ENCODE measurements around the gene SLC19A2. TPM values are rescaled to one million over a fixed set of nuclear protein-coding genes. Genes with fewer than 3 reads are reported as not detected.

The SLC19A2 gene
- polyA plus RNA-seq, 1 of the 3 experiments (the other 2 are of a cell fraction) = 3.4 TPM

GRCh38 chr1:169452921-169453320, 32.8 kb downstream of the SLC19A2 start:
- Histone ChIP-seq H3K36me3 (replicated peaks in 1 of 2; ENCODE audit: control insufficient read depth in 1 of 2, insufficient read depth in 2 of 2, low read length in 1 of 2) (no peaks in the 10 kb centered on the region), H3K4me2 (no peak overlapping the region), H3K9ac (no peak overlapping the region), H2AFZ (ENCODE audit: low read depth) (no peak overlapping the region), H3K4me1 (ENCODE audit: control insufficient read depth in 1 of 2, insufficient read depth in 2 of 2, low read depth in 1 of 2, low read length in 1 of 2) (no peaks in the 10 kb centered on the region; a peak in 1 of 4 replicates), H3K27me3 (ENCODE audit: insufficient read depth) (no peaks in the 10 kb centered on the region), H3K27ac (ENCODE audit: low read depth in 2 of 2, low read length in 1 of 2) (no peak overlapping the region), H3F3A (replicated peaks; ENCODE audit: insufficient read depth) (no peaks in the 10 kb centered on the region), H4K20me1 (ENCODE audit: insufficient read depth) (no peaks in the 10 kb centered on the region), H3K79me2 (ENCODE audit: insufficient read depth) (no peaks in the 10 kb centered on the region), H3K9me2 (no peaks in the 10 kb centered on the region), H3K4me3 (ENCODE audit: low read depth in 2 of 2, low read length in 1 of 2) (no peak overlapping the region), H3K9me3 (peaks cover 8% of the 10 kb centered on the region; the same call in 1 of the 2 replicates)
- CTCF ChIA-PET = interaction anchor here (1.2 to 1.4 kb wide), 2 partner anchors 16 to 94 kb away, joined by 3 to 4 read pairs; no protein-coding TSS in a partner anchor
- POLR2A ChIA-PET = no interaction called here
- no peak for DNase-seq
- WGBS (ENCODE audit: low lambda C conversion rate) = 85% methylated on average over 2 of the region's 2 CpGs
- no peak for TF ChIP-seq FOXJ3 (CRISPR knock-in tag; IDR thresholded peaks at IDR 0.05)
- no peak for TF ChIP-seq SIN3A (IDR thresholded peaks at IDR 0.05; ENCODE audit: borderline replicate concordance, low read depth, low read length)
- no peak for TF ChIP-seq MEF2A (IDR thresholded peaks at IDR 0.05; ENCODE audit: borderline replicate concordance, low read depth)
- TF ChIP-seq ELF1 (IDR thresholded peaks at IDR 0.05) = no peak
- TF ChIP-seq ZBTB33 (IDR thresholded peaks at IDR 0.05; ENCODE audit: borderline replicate concordance, low read depth) = no peak
- no peak for TF ChIP-seq NRF1 (IDR thresholded peaks at IDR 0.05; ENCODE audit: low read depth, low read length)
- TF ChIP-seq GATA2 (CRISPR knock-in tag; IDR thresholded peaks at IDR 0.05) = no peak

- no peak overlapping the region for H3K4me2 ChIP-seq
- H3K4me3 ChIP-seq (ENCODE audit: low read depth in 2 of 2, low read length in 1 of 2) = no peak overlapping the region
- no peaks in the 10 kb centered on the region for H3K9me2 ChIP-seq
- 82% methylated on average over 1 of the region's 1 CpG for WGBS (ENCODE audit: low lambda C conversion rate)
- H3K27me3 ChIP-seq (ENCODE audit: insufficient read depth) = no peaks in the 10 kb centered on the region
- H3K27ac ChIP-seq (ENCODE audit: low read depth in 2 of 2, low read length in 1 of 2) = no peak overlapping the region
- H3F3A ChIP-seq (replicated peaks; ENCODE audit: insufficient read depth) = no peaks in the 10 kb centered on the region
- no peaks in the 10 kb centered on the region for H3K9me3 ChIP-seq
- ChIA-PET POLR2A (interaction anchor here (0.7 kb wide), 1 partner anchor 494 kb away, joined by 4 read pairs; no protein-coding TSS in a partner anchor), CTCF (interaction anchor here (1.2 to 1.4 kb wide), 2 partner anchors 15 to 95 kb away, joined by 3 to 4 read pairs; no protein-coding TSS in a partner anchor)
- H3K4me1 ChIP-seq (ENCODE audit: control insufficient read depth in 1 of 2, insufficient read depth in 2 of 2, low read depth in 1 of 2, low read length in 1 of 2) = no peaks in the 10 kb centered on the region; a peak in 1 of 4 replicates
- no peaks in the 10 kb centered on the region for H3K36me3 ChIP-seq (replicated peaks in 1 of 2; ENCODE audit: control insufficient read depth in 1 of 2, insufficient read depth in 2 of 2, low read length in 1 of 2)
- no peaks in the 10 kb centered on the region for H3K79me2 ChIP-seq (ENCODE audit: insufficient read depth)
- H4K20me1 ChIP-seq (ENCODE audit: insufficient read depth) = no peaks in the 10 kb centered on the region
- DNase-seq = no peak
- H3K9ac ChIP-seq = no peak overlapping the region
- TF ChIP-seq GABPA (IDR thresholded peaks at IDR 0.05; ENCODE audit: low read depth) (no peak), SIN3A (IDR thresholded peaks at IDR 0.05; ENCODE audit: borderline replicate concordance, low read depth, low read length) (no peak), FOSL2 (IDR thresholded peaks at IDR 0.05; ENCODE audit: borderline replicate concordance, low read depth) (no peak), TAF1 (IDR thresholded peaks at IDR 0.05; ENCODE audit: borderline replicate concordance, low read depth, low read length) (no peak), NRF1 (IDR thresholded peaks at IDR 0.05; ENCODE audit: low read depth, low read length) (no peak)
- H2AFZ ChIP-seq (ENCODE audit: low read depth) = no peak overlapping the region
These were observed 34.4 kb downstream of the SLC19A2 start for GRCh38 chr1:169451218-169451824.

Measured in SK-N-SH (cell line).